Effector memory CD4-positive, alpha-beta T cell (primary cell): ENCODE measurements around the gene SMYD3.

Experiments used
- DNase-seq, 3 donors: peaks; one replicate each; pipeline ENCODE4 v3.0.0-alpha.2; 2020
- H3K27ac ChIP-seq: 2 replicates; pipeline ENCODE4 v1.7.0; 2013; ENCODE audit warnings: mild to moderate bottlenecking, low read length, moderate library complexity; ENCODE audit not compliant: insufficient read depth, poor library complexity, severe bottlenecking
- H3K27me3 ChIP-seq: replicated peaks from 2 replicates; pipeline ENCODE4 v1.7.0; 2013; ENCODE audit warnings: mild to moderate bottlenecking, low read length; ENCODE audit not compliant: insufficient read depth, control insufficient read depth, poor library complexity, severe bottlenecking
- H3K36me3 ChIP-seq: 2 replicates; pipeline ENCODE4 v1.7.0; 2013; ENCODE audit warnings: mild to moderate bottlenecking, low read length, moderate library complexity; ENCODE audit not compliant: control insufficient read depth, insufficient read depth
- H3K4me1 ChIP-seq: 2 replicates; pipeline ENCODE4 v1.7.0; 2013; ENCODE audit warnings: low read length, mild to moderate bottlenecking; ENCODE audit not compliant: control insufficient read depth, insufficient read depth, poor library complexity, severe bottlenecking
- H3K4me3 ChIP-seq: 2 replicates; pipeline ENCODE4 v1.7.0; 2013; ENCODE audit warnings: low read length, low read depth, mild to moderate bottlenecking; ENCODE audit not compliant: insufficient read depth, poor library complexity, severe bottlenecking
- H3K9me3 ChIP-seq: 2 replicates; pipeline ENCODE4 v1.7.0; 2013; ENCODE audit warnings: mild to moderate bottlenecking, low read length, moderate library complexity; ENCODE audit not compliant: control insufficient read depth

Gene SMYD3

DNA sequence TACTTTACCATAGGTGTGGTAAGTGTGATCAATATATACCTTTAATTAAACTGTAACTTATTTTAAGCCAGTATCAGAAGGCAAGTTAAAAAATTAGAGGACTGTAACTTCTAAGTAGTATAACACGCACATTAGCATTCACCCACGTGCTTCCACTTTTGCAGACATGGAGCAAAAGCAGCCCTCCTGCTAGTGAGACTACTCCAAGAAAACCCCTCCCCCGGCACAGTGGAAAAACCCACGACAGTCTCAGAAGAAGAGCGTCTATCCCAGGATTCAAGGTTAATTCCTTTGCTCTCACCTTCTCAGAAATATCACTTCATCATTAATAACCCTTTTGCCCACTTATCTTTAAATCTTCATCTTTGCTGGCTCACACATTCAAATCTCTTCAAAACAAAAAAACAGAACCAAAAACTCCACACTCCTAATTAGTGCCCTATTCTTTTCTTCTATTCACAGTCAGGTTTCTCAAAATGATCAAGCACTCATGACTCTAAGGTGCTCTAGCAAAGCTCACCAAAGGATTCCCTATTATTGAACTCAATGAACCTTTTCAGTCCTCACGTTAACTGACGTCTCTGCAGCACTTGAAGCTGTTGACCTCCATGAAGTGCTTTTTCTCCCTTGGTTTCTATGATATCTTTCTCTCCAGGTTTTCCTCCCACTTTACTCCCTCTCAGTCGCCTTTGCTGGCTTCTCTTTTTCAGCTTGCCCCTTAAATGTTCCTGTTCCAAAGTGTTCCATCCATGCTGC, 213.5 kb downstream of the SMYD3 start:
- H3K4me1 ChIP-seq = no peaks in the 10 kb centered on the region
- DNase-seq = no peak

GRCh38 chr1:246292571-246292970, 214.5 kb downstream of the SMYD3 start:
- H3K27me3 ChIP-seq = no peaks in the 10 kb centered on the region
- no peak overlapping the region for H3K27ac ChIP-seq
- no peak for DNase-seq

More for the DNA sequence above, 213.5 kb downstream of the SMYD3 start:
- Histone ChIP-seq H3K27me3 (no peaks in the 10 kb centered on the region), H3K9me3 (no peaks in the 10 kb centered on the region), H3K27ac (no peak overlapping the region), H3K36me3 (no peaks in the 10 kb centered on the region), H3K4me3 (no peak overlapping the region)

GRCh38 chr1:246291127-246291526, 216.0 kb downstream of the SMYD3 start:
- Histone ChIP-seq H3K9me3 (no peaks in the 10 kb centered on the region), H3K27ac (no peak overlapping the region), H3K4me3 (no peak overlapping the region), H3K27me3 (no peaks in the 10 kb centered on the region), H3K4me1 (no peaks in the 10 kb centered on the region), H3K36me3 (no peaks in the 10 kb centered on the region)
- no peak for DNase-seq

More at GRCh38 chr1:246292571-246292970, 214.5 kb downstream of the SMYD3 start:
- no peaks in the 10 kb centered on the region for H3K9me3 ChIP-seq
- no peaks in the 10 kb centered on the region for H3K36me3 ChIP-seq
- no peak overlapping the region for H3K4me3 ChIP-seq
- H3K4me1 ChIP-seq = no peaks in the 10 kb centered on the region

- no peak for DNase-seq
- Histone ChIP-seq H3K27ac (no peak overlapping the region), H3K9me3 (no peaks in the 10 kb centered on the region), H3K36me3 (no peaks in the 10 kb centered on the region), H3K4me3 (no peak overlapping the region), H3K27me3 (no peaks in the 10 kb centered on the region), H3K4me1 (no peaks in the 10 kb centered on the region)
Observed at GRCh38 chr1:246283771-246284410, 223.2 kb downstream of the SMYD3 start.

DNA sequence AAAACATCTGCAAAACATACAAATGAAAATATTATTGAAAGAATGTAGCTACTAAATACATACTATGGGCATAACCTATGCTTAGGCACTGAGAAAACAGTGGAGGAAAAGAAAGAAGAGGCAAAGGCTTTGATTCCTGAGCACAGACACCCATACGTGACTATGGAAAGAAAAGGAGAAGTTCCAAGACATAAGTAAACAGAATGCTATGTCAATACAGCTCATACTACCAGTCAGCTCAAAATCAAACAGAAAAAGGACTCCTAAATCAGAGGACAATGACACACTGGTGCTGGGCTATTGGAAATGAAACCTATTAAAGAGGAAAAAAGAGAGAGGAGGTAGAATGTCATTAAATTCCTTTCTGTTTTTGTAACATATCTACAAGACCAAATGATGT, 225.4 kb downstream of the SMYD3 start:
- DNase-seq = no peak
- H3K27ac ChIP-seq = no peak overlapping the region
- H3K4me3 ChIP-seq = no peak overlapping the region
- H3K9me3 ChIP-seq = no peaks in the 10 kb centered on the region
- no peaks in the 10 kb centered on the region for H3K27me3 ChIP-seq
- H3K4me1 ChIP-seq = no peaks in the 10 kb centered on the region
- no peaks in the 10 kb centered on the region for H3K36me3 ChIP-seq

DNA sequence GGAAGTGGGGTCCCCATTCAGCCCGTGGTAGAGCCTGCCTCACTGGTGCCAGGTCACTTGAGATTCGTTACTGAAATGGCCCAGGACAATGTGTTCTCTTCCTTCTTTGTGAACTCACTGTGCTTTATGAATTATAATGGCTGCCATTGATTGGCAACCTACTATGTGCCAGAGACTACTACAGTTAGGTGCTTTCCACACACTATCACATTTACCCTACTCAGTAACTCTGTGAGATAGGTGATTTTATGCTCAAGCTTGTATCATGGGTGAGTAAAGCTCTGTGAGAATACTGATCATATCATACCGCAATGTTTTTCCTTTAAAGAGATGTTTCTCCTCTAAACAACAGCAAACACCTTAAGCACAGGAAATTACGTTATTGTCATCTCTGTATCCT, 225.9 kb downstream of the SMYD3 start:
- no peak for DNase-seq
- H3K9me3 ChIP-seq = no peaks in the 10 kb centered on the region
- no peaks in the 10 kb centered on the region for H3K27me3 ChIP-seq
- no peak overlapping the region for H3K27ac ChIP-seq
- no peaks in the 10 kb centered on the region for H3K36me3 ChIP-seq
- H3K4me1 ChIP-seq = no peaks in the 10 kb centered on the region
- H3K4me3 ChIP-seq = no peak overlapping the region

DNA sequence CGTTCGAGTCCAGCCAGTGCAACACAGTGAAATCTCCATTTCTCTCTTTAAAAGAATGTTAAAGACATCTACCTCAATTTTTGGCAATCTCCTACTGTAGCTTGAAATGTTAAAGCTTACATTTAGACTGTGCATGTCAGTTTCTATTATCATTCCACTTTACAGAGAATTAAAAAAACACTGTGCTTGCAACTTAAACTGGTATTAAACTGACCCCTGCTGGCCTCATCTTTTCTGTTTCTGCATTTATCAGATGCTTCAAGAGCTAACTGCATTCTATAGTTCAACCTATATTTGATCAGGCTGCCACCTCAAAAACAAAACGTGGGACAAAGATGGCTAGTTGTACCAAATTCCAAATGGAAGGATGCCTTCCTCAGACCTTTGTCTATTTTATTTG, 226.5 kb downstream of the SMYD3 start:
- Histone ChIP-seq H3K4me3 (no peak overlapping the region), H3K27ac (no peak overlapping the region), H3K4me1 (no peaks in the 10 kb centered on the region), H3K27me3 (no peaks in the 10 kb centered on the region), H3K36me3 (no peaks in the 10 kb centered on the region), H3K9me3 (no peaks in the 10 kb centered on the region)
- DNase-seq = no peak

GRCh38 chr1:246279402-246279801, 227.7 kb downstream of the SMYD3 start:
- Histone ChIP-seq H3K9me3 (no peaks in the 10 kb centered on the region), H3K4me1 (no peaks in the 10 kb centered on the region), H3K4me3 (no peak overlapping the region), H3K27ac (no peak overlapping the region), H3K27me3 (no peaks in the 10 kb centered on the region), H3K36me3 (no peaks in the 10 kb centered on the region)
- DNase-seq = no peak

GRCh38 chr1:246278371-246278770, 228.7 kb downstream of the SMYD3 start:
- Histone ChIP-seq H3K27ac (no peak overlapping the region), H3K4me1 (no peaks in the 10 kb centered on the region), H3K36me3 (no peaks in the 10 kb centered on the region), H3K4me3 (no peak overlapping the region), H3K9me3 (no peaks in the 10 kb centered on the region), H3K27me3 (no peaks in the 10 kb centered on the region)
- no peak for DNase-seq

DNA sequence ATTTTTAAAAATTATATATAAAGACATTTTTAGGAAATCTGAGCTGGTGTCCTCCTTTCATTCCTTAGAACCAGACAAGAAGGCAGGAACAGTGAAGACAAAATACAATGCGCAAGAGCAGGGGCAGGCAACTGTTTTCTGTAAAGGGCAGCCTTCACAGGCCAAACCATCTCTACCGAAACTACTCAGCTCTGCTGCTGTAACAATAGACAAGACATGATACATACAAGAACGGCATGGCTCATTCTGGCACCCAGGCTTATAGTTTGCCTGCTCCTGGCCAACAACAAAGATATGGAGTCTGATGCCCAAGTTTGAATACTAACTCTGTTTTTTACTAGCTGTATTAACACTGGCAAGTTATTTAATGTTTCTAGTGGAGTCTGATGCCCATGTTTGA, 232.0 kb downstream of the SMYD3 start:
- no peak overlapping the region for H3K4me3 ChIP-seq
- H3K4me1 ChIP-seq = no peaks in the 10 kb centered on the region
- H3K27ac ChIP-seq = no peak overlapping the region
- H3K36me3 ChIP-seq = no peaks in the 10 kb centered on the region
- no peaks in the 10 kb centered on the region for H3K27me3 ChIP-seq
- no peaks in the 10 kb centered on the region for H3K9me3 ChIP-seq
- no peak for DNase-seq
